GM18861 (cell line): ENCODE measurements around the gene ETS1.
A peak's percentile ranks its signal among the peaks of the same experiment; 100 is the strongest.

Experiments used
- ATAC-seq: cut with Tn5 transposase; IDR thresholded peaks from one replicate; pipeline ENCODE4 v1.9.1; 2021; ENCODE audit not compliant: unreplicated experiment

The ETS1 gene

DNA sequence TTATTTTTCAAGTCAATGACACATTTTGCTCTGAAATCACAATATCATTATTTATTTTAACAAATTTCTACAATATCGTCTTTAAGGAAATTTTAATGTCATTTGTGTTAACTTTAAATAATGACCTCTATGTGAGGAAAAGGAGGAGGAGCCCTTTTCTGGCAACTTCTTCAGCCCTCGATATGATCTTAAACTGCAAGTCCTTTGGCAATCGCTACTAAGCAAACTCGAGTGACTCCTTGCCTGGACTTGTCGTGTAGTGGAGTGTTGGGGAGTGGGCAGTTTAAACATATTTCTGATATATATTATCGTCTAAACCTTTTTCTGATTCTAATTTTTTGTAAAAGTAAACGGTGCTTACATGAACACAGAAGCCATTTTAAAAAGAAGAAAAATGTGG lies 16.7 kb downstream of the ETS1 start:
- ATAC-seq: no peak

- no peak for ATAC-seq
Measured at GRCh38 chr11:128569291-128569690, 18.1 kb downstream of the ETS1 start.

DNA sequence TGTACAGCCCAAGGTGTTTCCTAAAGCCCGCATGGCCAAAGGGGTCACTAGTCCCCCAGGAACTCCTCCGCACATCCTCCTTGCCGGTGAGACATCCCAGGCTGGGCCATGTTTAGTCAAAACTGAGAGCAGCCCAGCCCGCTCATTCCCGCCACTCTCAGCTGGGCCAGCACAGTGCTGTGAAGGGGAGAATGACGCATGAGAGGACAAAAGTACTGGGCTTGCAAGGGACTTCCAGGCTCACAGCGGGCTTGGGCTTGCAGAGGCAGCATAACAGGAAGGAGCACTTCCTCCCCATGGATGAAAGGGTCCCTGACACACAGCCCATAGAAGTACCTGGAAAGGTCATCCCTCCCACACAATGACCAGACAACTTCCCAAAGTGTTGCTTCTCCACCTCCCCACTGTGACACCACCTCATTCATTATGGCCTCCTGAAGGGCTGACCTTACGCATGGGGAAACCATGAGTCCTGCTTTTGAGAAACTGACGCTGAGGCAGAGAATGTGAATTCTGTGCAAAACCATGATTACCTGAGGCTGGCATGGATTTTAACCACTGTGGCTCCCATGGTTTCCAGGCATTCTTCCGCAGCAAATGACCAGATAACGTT lies 19.1 kb downstream of the ETS1 start:
- ATAC-seq: no peak

DNA sequence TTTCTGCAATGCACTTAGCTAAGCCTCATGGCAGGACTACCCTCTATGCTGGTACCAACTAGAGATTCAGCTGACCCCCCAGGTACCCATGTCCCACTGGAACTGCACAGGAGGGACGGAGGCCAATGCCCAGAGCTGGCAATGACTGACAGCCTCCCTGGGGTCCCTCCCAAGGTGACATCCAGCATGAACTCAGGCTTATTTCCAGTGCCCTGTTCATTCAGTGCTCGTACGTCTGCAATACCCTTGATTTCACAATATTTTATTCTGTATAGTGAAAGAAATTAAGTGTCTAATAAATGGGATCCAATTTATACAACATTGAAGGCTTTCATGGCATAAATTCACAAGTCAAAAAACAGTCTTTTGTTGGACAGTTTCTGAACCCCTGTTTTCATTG lies 20.2 kb downstream of the ETS1 start:
- ATAC-seq: no peak

DNA sequence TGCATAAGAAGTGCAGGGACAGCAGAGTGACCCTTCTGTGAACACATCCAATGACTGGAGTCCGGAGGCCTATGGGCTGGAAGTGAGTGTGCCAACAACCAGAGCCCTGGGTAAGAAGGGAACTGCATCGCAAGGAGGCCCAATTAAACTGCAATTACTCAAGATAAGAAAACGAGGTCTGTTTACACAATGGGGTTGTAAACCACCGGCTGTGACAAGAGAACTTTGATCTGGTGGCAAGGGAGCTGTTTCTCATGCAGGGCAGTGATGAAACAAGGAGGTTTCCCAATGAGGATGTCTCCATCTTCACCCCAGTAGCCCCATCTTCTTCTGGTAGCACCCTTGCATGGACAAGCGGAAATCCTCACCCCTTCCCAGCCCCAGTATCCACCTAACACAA lies 21.5 kb downstream of the ETS1 start:
- no peak for ATAC-seq

DNA sequence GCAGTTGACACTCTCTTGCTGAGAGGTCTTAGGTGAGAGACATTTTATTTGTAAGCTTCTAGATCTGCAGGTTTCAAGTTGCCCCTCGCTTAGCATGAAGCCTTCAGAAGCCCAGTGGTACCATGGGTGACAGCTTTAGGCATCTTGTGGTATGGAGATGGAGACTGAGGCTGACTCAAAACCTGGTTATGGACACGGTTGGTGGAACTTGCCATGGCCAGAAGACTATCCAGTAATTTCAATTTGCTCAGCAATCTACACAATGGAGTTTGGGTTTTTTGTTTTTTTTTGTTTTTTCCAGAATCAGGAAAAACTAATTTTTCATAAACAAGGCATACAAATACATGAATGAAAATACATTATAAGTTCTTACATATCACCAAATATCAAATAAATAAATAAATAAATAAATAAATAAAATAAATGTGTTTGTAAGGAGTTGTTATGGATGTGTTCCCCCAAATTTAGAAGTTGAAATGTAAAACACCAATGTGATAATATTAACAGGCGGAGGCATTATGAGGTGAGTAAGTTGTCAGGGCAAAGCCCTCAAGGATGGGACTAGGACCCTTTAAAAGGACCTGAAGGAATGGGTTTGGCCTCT lies 22.6 kb downstream of the ETS1 start:
- ATAC-seq: no peak

DNA sequence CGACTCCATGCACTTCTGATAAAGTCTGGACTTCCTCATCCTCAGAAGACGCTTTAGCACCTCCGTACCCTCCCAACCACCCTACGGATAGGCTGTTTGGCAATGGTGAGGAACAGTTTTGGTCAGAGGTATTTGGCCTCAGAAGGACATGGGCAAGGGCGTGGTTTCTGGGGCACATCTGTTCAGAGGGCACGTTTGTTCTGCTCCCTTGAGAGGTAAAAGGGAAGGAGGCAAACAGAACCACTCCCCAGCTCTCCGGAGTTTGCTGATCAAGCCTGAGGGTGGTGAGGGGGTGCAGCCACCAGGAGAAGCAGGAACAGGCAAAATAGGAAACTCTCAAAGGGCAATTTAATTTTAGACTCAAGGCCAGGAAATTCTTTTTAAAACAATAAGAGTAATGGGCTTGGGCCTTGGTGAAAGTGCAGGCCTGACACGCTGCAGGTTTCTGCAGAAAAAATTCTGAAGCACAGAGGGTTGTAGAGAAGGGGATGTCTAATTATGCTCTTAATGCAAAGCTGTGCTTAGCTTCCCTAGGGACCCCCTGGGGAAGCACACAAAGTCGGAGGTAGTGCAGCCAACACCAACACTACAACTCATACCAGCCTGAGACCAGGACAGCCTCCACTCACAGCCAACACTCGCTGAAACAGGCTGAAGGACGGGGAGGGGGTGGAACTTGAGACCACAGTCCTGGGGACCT lies 23.3 kb downstream of the ETS1 start:
- ATAC-seq: no peak

GRCh38 chr11:128563308-128563707 lies 24.1 kb downstream of the ETS1 start:
- ATAC-seq: no peak

- ATAC-seq: no peak
Measured at GRCh38 chr11:128559496-128560103, 27.8 kb downstream of the ETS1 start.

GRCh38 chr11:128555606-128556005 lies 31.8 kb downstream of the ETS1 start:
- ATAC-seq: no peak

- ATAC-seq: no peak
Measured at GRCh38 chr11:128553662-128554362, 33.5 kb downstream of the ETS1 start.

GRCh38 chr11:128552783-128553661 lies 34.3 kb downstream of the ETS1 start:
- peak; percentile 46 for ATAC-seq

GRCh38 chr11:128551611-128552335 lies 35.6 kb downstream of the ETS1 start:
- peak; percentile 65 for ATAC-seq

DNA sequence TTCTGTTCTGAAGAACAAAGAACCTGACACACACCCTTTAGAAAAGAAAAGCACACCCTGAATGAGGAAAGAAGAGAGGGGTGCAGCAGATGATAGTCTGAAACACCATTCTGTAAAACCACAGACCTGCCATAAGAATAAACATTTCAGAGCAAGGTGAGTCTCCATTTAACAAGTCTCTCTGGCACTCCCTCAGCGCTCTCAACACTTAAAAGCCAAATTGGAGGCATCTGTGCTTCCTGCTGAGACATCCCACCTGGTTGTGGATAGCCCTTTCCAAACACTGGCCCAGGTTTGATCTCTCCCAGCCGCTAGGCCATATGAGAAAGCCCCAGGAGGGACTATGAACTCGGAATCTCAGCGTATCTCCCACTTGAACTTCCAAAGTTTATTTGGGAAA lies 36.3 kb downstream of the ETS1 start:
- no peak for ATAC-seq

DNA sequence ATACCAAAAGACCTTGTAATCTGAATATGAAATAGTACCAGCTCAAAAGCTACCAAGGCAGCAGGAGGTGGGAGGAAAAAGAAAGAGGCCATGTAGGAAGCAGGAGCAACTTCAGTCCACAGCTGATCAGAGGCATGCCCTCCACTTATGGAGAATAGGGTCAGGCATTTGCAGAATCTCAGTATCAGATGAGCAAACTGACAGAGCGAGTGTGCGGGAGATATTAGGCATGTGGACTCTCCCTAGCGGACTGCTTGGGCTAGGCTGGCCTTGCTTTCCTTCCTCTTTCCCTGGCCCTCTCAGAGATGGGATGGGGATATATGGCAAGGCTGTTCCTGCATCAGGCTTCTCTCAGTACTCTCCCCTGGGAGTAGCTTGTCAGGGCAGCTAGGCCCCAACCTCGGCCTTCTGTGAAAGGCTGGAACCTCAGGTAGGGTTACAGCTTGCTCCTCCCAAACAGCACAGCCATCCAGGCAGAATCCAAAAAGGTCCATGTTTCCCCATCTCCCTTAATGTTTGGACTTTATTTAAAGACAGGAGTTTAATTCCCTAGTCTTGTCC lies 37.0 kb downstream of the ETS1 start:
- ATAC-seq: no peak

DNA sequence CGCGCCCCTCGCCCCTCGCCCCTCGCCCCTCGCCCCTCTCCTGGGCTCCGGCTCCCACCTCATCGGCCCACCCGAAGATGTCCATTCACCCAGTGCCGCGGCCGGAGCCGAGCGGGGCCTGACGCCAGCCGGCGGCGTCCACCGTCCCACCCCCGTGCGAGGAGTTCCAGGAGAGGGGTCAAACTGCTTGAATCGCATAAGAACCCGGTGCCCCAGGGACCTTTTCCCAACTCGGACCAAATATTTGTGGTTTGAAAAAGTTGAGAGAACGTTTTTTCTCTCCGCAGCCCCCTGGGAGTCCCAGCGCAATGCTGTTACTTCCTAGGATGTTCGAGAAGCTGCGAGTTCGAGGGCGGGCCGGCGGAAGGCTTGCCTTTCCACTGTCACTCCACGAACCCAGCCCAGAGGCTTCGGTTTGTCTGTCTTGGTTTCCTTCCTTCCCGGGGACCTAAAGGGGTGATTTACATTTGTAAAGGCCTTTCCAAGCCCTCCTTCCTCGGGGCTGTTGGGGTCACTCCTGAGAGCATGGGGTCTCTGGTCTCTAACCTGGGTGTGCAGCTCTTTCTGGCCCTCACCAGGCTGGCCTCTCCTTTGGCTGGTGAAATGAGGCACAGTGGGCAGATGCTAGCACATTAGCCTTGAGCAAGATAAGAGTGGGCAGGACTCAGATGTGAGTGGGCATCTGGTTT lies 38.0 kb downstream of the ETS1 start:
- ATAC-seq: no peak

- no peak for ATAC-seq
Measured at GRCh38 chr11:128548649-128549255, 38.6 kb downstream of the ETS1 start.

- no peak for ATAC-seq
Measured at GRCh38 chr11:128547946-128548648, 39.3 kb downstream of the ETS1 start.
